ENCODE results near the gene DHX35. TPM values are rescaled to one million over a fixed set of nuclear protein-coding genes. Genes with fewer than 3 reads are reported as not detected.

DHX35 gene
- total and polyA plus RNA-seq, 2 of the 8 experiments (the other 6 are each of a cell fraction or from before 2014, with no cell fraction given): 21.9 to 27.7 TPM

DNA sequence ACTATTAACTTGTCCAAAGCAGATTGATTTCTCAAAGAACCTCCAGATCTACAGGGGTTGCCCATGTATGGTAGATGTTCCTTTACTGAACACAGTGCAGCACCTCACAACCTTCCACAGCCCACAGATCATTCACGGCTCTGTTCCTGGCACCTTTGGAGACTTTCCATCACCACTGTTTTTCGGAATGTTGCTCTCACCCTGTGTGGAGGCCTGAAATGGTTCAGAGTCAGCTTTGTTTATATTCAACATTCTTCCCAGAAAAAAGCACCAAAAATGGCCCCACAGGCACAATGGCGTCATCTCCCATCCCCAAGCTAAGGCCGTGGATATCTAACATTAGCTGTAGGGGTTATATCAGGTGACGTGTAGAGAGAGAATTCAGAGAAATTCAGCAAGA, 74.7 kb downstream of the DHX35 start:
- ChIA-PET POLR2A (ENCODE audit: partially characterized antibody) (interaction anchor here (1.3 kb wide), 1 partner anchor 9 kb away, joined by 3 read pairs; no protein-coding TSS in a partner anchor), CTCF (ENCODE audit: partially characterized antibody) (interaction anchor here (1.0 to 2.1 kb wide), 4 partner anchors 11 to 44 kb away, joined by 3 to 7 read pairs (median 3); no protein-coding TSS in a partner anchor)
- Histone ChIP-seq H3K4me3 (ENCODE audit: extremely low read depth in 1 of 4, insufficient read depth in 2 of 4, low read depth in 3 of 4, low read length in 4 of 4) (no peak overlapping the region), H2BK12ac (ENCODE audit: low read depth, low read length) (no peak overlapping the region), H3K36me3 (ENCODE audit: control insufficient read depth in 2 of 4, insufficient read depth in 4 of 4, low read length in 3 of 4) (peaks cover 11 to 35% (median 26%) of the 10 kb centered on the region in 4 experiments; a peak in 6 of 8 replicates), H3K9me3 (ENCODE audit: insufficient read depth in 2 of 2, low read depth in 1 of 2, low read length in 1 of 2) (no peaks in the 10 kb centered on the region), H3K27ac (ENCODE audit: low read depth, low read length) (no peak overlapping the region), H3K56ac (replicated peaks; ENCODE audit: insufficient read length, low read depth, low read length) (no peak overlapping the region), H3K79me2 (ENCODE audit: control insufficient read depth in 1 of 2, insufficient read depth in 2 of 2, low read length in 2 of 2) (no peaks in the 10 kb centered on the region), H3K14ac (ENCODE audit: insufficient read length) (no peak overlapping the region), H2BK20ac (ENCODE audit: low read length) (no peak overlapping the region), H4K91ac (replicated peaks; ENCODE audit: insufficient read length, low read length) (no peak overlapping the region), H3K4me2 (ENCODE audit: insufficient read depth in 1 of 2, low read depth in 2 of 2, low read length in 2 of 2) (no peak overlapping the region), H3K4ac (replicated peaks; ENCODE audit: insufficient read length, low read depth, low read length) (no peak overlapping the region), H3K18ac (ENCODE audit: extremely low read depth, low read length) (no peak overlapping the region), H3K9ac (replicated peaks in 1 of 4; ENCODE audit: extremely low read depth in 1 of 4, low read depth in 3 of 4, low read length in 3 of 4) (no peak overlapping the region), H2BK5ac (ENCODE audit: low read depth, low read length) (no peak overlapping the region), H3K79me1 (ENCODE audit: low read depth, low read length) (no peaks in the 10 kb centered on the region; the same call in 1 of the 2 replicates), H3K4me1 (replicated peaks in 1 of 4; ENCODE audit: control insufficient read depth in 3 of 4, insufficient read depth in 4 of 4, low read length in 3 of 4) (no peaks in the 10 kb centered on the region), H2AFZ (ENCODE audit: low read length) (no peak overlapping the region), H3K23ac (ENCODE audit: insufficient read length) (no peak overlapping the region), H3K23me2 (ENCODE audit: low read depth, low read length) (no peaks in the 10 kb centered on the region), H4K20me1 (replicated peaks in 1 of 2; ENCODE audit: control insufficient read depth in 1 of 2, insufficient read depth in 2 of 2, low read length in 2 of 2) (no peaks in the 10 kb centered on the region), H2BK120ac (replicated peaks; ENCODE audit: low read depth, low read length) (no peak overlapping the region), H4K5ac (ENCODE audit: insufficient read length, low read depth, low read length) (no peak overlapping the region), H4K8ac (ENCODE audit: extremely low read depth, insufficient read depth, low read length) (no peak overlapping the region), H2BK15ac (ENCODE audit: low read length) (no peak overlapping the region), H3K27me3 (replicated peaks in 1 of 4; ENCODE audit: control insufficient read depth in 3 of 4, extremely low read depth in 1 of 4, insufficient read depth in 3 of 4, low read length in 3 of 4) (no peaks in the 10 kb centered on the region; a peak in 1 of 7 replicates), H2AK5ac (ENCODE audit: low read depth, low read length) (no peak overlapping the region)
- WGBS, 2 experiments (ENCODE audit: extremely low coverage in 1 of 2, insufficient coverage in 1 of 2, insufficient read length in 1 of 2, insufficient replicate concordance in 2 of 2, low coverage in 1 of 2, low lambda C conversion rate in 2 of 2, missing lambda C conversion rate in 1 of 2): 90% methylated on average over 5 of the region's 5 CpGs; no CpG with 5 or more reads in 1 of the 2 experiments
- TF ChIP-seq, protein P1, sequence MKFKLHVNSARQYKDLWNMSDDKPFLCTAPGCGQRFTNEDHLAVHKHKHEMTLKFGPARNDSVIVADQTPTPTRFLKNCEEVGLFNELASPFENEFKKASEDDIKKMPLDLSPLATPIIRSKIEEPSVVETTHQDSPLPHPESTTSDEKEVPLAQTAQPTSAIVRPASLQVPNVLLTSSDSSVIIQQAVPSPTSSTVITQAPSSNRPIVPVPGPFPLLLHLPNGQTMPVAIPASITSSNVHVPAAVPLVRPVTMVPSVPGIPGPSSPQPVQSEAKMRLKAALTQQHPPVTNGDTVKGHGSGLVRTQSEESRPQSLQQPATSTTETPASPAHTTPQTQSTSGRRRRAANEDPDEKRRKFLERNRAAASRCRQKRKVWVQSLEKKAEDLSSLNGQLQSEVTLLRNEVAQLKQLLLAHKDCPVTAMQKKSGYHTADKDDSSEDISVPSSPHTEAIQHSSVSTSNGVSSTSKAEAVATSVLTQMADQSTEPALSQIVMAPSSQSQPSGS (IDR thresholded peaks at IDR 0.05; ENCODE audit: low read length): no peak
- TF ChIP-seq ASH2L (IDR thresholded peaks at IDR 0.05; ENCODE audit: low read length) (no peak), ZNF274 (IDR thresholded peaks at IDR 0.05; ENCODE audit: borderline replicate concordance, extremely low read depth, low read length) (no peak), CTBP2 (IDR thresholded peaks at IDR 0.05; ENCODE audit: borderline replicate concordance, insufficient read depth, insufficient read length, low read length) (no peak), CREB1 (IDR thresholded peaks at IDR 0.05) (no peak), BACH1 (IDR thresholded peaks at IDR 0.05; ENCODE audit: low read length) (no peak), EZH2 (IDR thresholded peaks at IDR 0.05; ENCODE audit: low read depth, low read length, severe bottlenecking) (no peak), POLR2A (IDR thresholded peaks at IDR 0.05; ENCODE audit: control extremely low read depth in 1 of 2, low read depth in 2 of 2, low read length in 2 of 2) (no peak), SUZ12 (IDR thresholded peaks at IDR 0.05; ENCODE audit: low read length) (no peak), SP4 (IDR thresholded peaks at IDR 0.05; ENCODE audit: low read length) (no peak)
- TF ChIP-seq, protein P2, sequence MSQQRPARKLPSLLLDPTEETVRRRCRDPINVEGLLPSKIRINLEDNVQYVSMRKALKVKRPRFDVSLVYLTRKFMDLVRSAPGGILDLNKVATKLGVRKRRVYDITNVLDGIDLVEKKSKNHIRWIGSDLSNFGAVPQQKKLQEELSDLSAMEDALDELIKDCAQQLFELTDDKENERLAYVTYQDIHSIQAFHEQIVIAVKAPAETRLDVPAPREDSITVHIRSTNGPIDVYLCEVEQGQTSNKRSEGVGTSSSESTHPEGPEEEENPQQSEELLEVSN (IDR thresholded peaks at IDR 0.05): no peak
- DNase-seq (ENCODE audit: low read depth in 1 of 2, low spot score in 2 of 2): no peak
- FAIRE-seq: no peak
